Breast epithelium (tissue), 4 donors: ENCODE measurements around the gene CCDC91. TPM values are rescaled to one million over a fixed set of nuclear protein-coding genes. Genes with fewer than 3 reads are reported as not detected.

ENCODE experiments used
- DNase-seq, 2 donors: peaks; one replicate each; pipeline ENCODE4 v3.0.0-alpha.2; 2019; ENCODE audit warnings: low spot score in 2 of 2
- H3K27ac ChIP-seq, 2 donors: fragments of 200-600 bp; sonication (generic) in 1 of 2; one replicate each; pipeline ENCODE4 v1.5.1; 2016 to 2019; ENCODE audit warnings: mild to moderate bottlenecking in 1 of 2
- H3K27me3 ChIP-seq, 2 donors: fragments of 200-600 bp; sonication (generic) in 1 of 2; one replicate each; pipeline versions ENCODE4 v1.5.1 to v1.6.0; 2017 to 2019; ENCODE audit warnings: control low read depth in 1 of 2, mild to moderate bottlenecking in 1 of 2
- H3K36me3 ChIP-seq: fragments of 200-600 bp; one replicate; pipeline ENCODE4 v1.5.1; 2019
- H3K4me1 ChIP-seq, 2 donors: fragments of 200-600 bp; sonication (generic); one replicate each; pipeline ENCODE4 v1.5.1; 2016 to 2019; ENCODE audit warnings: control low read depth in 1 of 2
- H3K4me3 ChIP-seq, 3 donors: fragments of 200-600 bp; sonication (generic); 1 replicate in 2 of 3; 2 replicates in 1 of 3; pipeline ENCODE4 v1.5.1; 2016 to 2019; ENCODE audit warnings: mild to moderate bottlenecking in 3 of 3, moderate library complexity in 2 of 3
- H3K9me3 ChIP-seq, 2 donors: fragments of 200-600 bp; sonication (generic) in 1 of 2; one replicate each; pipeline ENCODE4 v1.5.1; 2016 to 2019; ENCODE audit warnings: control low read depth in 1 of 2
- CTCF ChIP-seq, 3 donors: fragments of 450-650 bp; IDR thresholded peaks; one replicate each; pipeline ENCODE4 v1.5.1; 2016 to 2017; ENCODE audit warnings: antibody characterized with exemption in 3 of 3, mild to moderate bottlenecking in 3 of 3, moderate library complexity in 3 of 3
- POLR2A ChIP-seq: fragments of 450-650 bp; IDR thresholded peaks from one replicate; pipeline ENCODE4 v1.6.1; 2016; ENCODE audit warnings: antibody characterized with exemption, mild to moderate bottlenecking, moderate library complexity
- POLR2AphosphoS5 ChIP-seq, 3 donors: sonication (generic); formaldehyde crosslinking; IDR thresholded peaks; one replicate each; pipeline ENCODE4 v1.6.1; 2017; ENCODE audit warnings: antibody characterized with exemption in 3 of 3
- intact Hi-C: fragments of 100-400 bp; cut with DNase I; formaldehyde crosslinking; loops from one replicate; pipeline ENCODE4 v1.15.1; 2023; ENCODE audit warnings: low total_unique reads
- total RNA-seq, 3 donors: library from RNA; depleted of rRNA; stranded (reverse); fragments of >200 nt; gene quantifications; one replicate each; pipeline ENCODE4 v1.1.0, GENCODE V29; 2016

Gene CCDC91
- total RNA-seq, 3 donors from 2014 or later: 45.9 to 68.9 (median 48.8) TPM

- TF ChIP-seq POLR2AphosphoS5 (IDR thresholded peaks at IDR 0.05) (no peak), CTCF (IDR thresholded peaks at IDR 0.05) (no peak), POLR2A (no peak)
- Histone ChIP-seq H3K27me3 (no peaks in the 10 kb centered on the region), H3K4me1 (no peaks in the 10 kb centered on the region), H3K36me3 (no peaks in the 10 kb centered on the region), H3K9me3 (no peaks in the 10 kb centered on the region), H3K4me3 (no peak overlapping the region), H3K27ac (no peak overlapping the region)
- intact Hi-C loops: no loop called here
- DNase-seq: no peak
These were observed 198.6 kb downstream of the CCDC91 start for GRCh38 chr12:28388879-28389278.

GRCh38 chr12:28390206-28390605 lies 199.9 kb downstream of the CCDC91 start:
- DNase-seq: no peak
- no peak overlapping the region for H3K27ac ChIP-seq
- intact Hi-C loops: no loop called here
- no peaks in the 10 kb centered on the region for H3K36me3 ChIP-seq
- H3K27me3 ChIP-seq: no peaks in the 10 kb centered on the region
- H3K9me3 ChIP-seq: no peaks in the 10 kb centered on the region
- no peak overlapping the region for H3K4me3 ChIP-seq
- no peak for TF ChIP-seq POLR2AphosphoS5 (IDR thresholded peaks at IDR 0.05)
- TF ChIP-seq POLR2A: no peak
- no peak for TF ChIP-seq CTCF (IDR thresholded peaks at IDR 0.05)
- H3K4me1 ChIP-seq: no peaks in the 10 kb centered on the region

GRCh38 chr12:28390761-28391385 lies 200.6 kb downstream of the CCDC91 start:
- intact Hi-C loops: no loop called here
- DNase-seq: no peak
- H3K9me3 ChIP-seq: no peaks in the 10 kb centered on the region
- H3K36me3 ChIP-seq: no peaks in the 10 kb centered on the region
- H3K4me3 ChIP-seq: no peak overlapping the region
- H3K27ac ChIP-seq: no peak overlapping the region
- TF ChIP-seq POLR2A (no peak), POLR2AphosphoS5 (IDR thresholded peaks at IDR 0.05) (no peak), CTCF (IDR thresholded peaks at IDR 0.05) (no peak)
- no peaks in the 10 kb centered on the region for H3K4me1 ChIP-seq
- no peaks in the 10 kb centered on the region for H3K27me3 ChIP-seq

GRCh38 chr12:28409892-28410291 lies 219.6 kb downstream of the CCDC91 start:
- intact Hi-C loops: no loop called here
- Histone ChIP-seq H3K27me3 (no peaks in the 10 kb centered on the region), H3K4me1 (no peaks in the 10 kb centered on the region), H3K36me3 (no peaks in the 10 kb centered on the region), H3K27ac (no peak overlapping the region), H3K9me3 (no peaks in the 10 kb centered on the region), H3K4me3 (no peak overlapping the region)
- TF ChIP-seq POLR2AphosphoS5 (IDR thresholded peaks at IDR 0.05): no peak
- no peak for TF ChIP-seq CTCF (IDR thresholded peaks at IDR 0.05)
- no peak for TF ChIP-seq POLR2A
- no peak for DNase-seq

- TF ChIP-seq CTCF (IDR thresholded peaks at IDR 0.05) (no peak), POLR2A (no peak), POLR2AphosphoS5 (IDR thresholded peaks at IDR 0.05) (no peak)
- H3K27me3 ChIP-seq: no peaks in the 10 kb centered on the region
- no peak overlapping the region for H3K27ac ChIP-seq
- no peak for DNase-seq
- no peak overlapping the region for H3K4me3 ChIP-seq
- H3K9me3 ChIP-seq: no peaks in the 10 kb centered on the region
- intact Hi-C loops: no loop called here
- H3K4me1 ChIP-seq: no peaks in the 10 kb centered on the region
- no peaks in the 10 kb centered on the region for H3K36me3 ChIP-seq
These were observed 223.3 kb downstream of the CCDC91 start for GRCh38 chr12:28413460-28414109.
